SK-N-SH (cell line): ENCODE data around the gene ZSCAN18.

Experiments used
- CTCF ChIP-seq: fragments of 200-600 bp; sonication (generic); IDR thresholded peaks from 2 replicates; pipeline ENCODE4 v1.6.1; 2017; ENCODE audit warnings: antibody characterized with exemption, mild to moderate bottlenecking, moderate library complexity
- EZH2phosphoT487 ChIP-seq: fragments of 200-600 bp; sonication (generic); IDR thresholded peaks from 2 replicates; pipeline ENCODE4 v1.6.1; 2017; ENCODE audit warnings: low read depth, mixed run types, mild to moderate bottlenecking, antibody characterized with exemption, moderate library complexity, borderline replicate concordance
- FOXM1 ChIP-seq: IDR thresholded peaks from 2 replicates; pipeline ENCODE4 v1.4.0; 2012; ENCODE audit warnings: low read depth, mild to moderate bottlenecking
- RXRA ChIP-seq: IDR thresholded peaks from 2 replicates; pipeline ENCODE4 v1.4.0; 2012; ENCODE audit warnings: low read depth, mild to moderate bottlenecking, borderline replicate concordance
- SIN3A ChIP-seq: IDR thresholded peaks from 2 replicates; pipeline ENCODE4 v1.6.1; 2012; ENCODE audit warnings: low read depth, mild to moderate bottlenecking, low read length, moderate library complexity, borderline replicate concordance
- YY1 ChIP-seq: IDR thresholded peaks from 2 replicates; pipeline ENCODE4 v1.4.0; 2012; ENCODE audit warnings: low read depth, mild to moderate bottlenecking

- TF ChIP-seq CTCF: no peak
- no peak for TF ChIP-seq RXRA
- no peak for TF ChIP-seq FOXM1
- TF ChIP-seq SIN3A: no peak
- TF ChIP-seq EZH2phosphoT487: no peak
- no peak for TF ChIP-seq YY1
Measured at GRCh38 chr19:58035863-58036262, 62.2 kb downstream of the ZSCAN18 start.
